GM15510 (cell line): ENCODE measurements around the gene SQOR.

Source experiments
- POLR2A ChIP-seq: IDR thresholded peaks from 3 replicates; pipeline ENCODE4 v1.6.1; 2011; ENCODE audit warnings: borderline replicate concordance; ENCODE audit not compliant: insufficient read length; ENCODE audit errors: extremely low read depth

SQOR gene

GRCh38 chr15:45646220-45646619 is 11.4 kb downstream of the SQOR start:
- no peak for TF ChIP-seq POLR2A

DNA sequence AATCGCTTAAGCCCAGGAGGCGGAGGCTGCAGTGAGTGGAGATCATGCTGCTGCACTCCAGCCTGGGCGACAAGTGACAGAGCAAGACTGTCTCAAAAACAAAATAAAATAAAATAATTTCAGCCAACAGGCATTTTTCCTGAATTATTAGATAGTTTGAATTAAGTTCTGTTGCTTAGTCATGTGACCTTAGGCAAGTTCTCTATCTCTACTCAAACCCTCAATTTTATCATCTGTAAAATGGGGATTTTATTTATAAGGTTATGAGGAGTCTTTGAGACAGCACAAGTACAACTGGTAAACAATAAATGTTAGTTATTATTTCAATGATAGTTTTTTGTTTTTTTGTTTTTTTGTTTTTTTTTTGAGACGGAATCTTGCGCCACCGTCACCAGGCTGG is 13.0 kb downstream of the SQOR start:
- no peak for TF ChIP-seq POLR2A

DNA sequence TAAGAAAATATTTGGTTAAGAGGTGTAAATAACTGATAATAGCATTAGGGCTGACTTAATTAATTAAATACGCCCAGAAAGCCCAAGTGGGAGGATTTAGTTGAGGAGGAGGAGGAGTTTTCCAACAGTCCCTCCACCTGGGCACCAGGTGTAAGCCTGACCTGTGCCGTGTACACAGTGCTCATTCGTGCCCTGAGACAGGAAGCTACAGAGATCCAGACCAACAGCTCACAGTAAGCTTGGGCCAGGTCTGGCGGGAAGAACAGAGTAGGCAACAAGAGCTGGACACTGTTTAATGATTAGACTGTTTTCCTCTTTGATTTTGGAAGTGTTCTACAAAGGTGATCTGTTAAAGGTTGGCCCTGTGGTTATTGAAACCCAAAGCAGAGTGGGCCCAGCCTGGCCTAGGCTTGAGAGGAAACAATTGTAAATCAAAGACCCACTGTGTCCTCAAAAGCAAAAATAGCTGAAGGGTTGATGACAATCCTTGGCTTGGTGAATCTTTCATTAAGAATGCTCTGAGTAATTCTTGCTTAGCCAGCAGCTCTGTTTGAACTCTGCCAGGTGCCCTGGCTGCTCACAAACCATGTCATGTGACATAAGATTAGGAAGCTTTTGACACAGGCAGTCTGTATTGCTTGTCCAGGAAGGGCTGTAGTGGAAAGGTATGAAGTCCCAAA is 13.8 kb downstream of the SQOR start:
- no peak for TF ChIP-seq POLR2A

DNA sequence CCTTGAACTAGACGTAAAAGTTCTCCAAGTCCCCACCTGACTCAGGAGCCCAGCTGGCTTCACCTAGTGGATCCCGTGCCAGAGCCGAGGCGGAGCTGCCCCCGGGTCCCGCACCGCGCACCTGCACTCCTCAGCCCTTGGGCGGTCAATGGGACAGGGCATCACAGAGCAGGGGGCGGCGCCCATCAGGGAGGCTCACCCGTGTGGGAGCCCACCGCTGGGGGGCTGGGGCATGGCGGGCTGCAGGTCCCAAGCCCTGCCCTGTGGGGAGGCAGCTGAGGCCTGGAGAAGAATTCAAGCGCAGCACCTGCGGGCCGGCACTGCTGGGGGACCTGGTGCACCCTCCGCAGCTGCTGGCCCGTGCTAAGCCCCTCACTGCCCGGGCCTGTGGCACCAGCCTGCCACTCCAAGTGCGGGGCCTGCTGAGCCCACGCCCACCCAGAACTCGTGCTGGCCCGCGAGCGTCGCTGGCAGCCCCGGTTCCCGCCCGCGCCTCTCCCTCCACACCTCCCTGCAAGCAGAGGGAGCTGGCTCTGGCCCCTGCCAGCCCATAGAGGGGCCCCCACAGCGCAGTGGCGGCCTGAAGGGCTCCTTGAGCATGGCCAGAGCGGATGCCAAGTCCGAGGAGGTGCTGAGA is 16.2 kb downstream of the SQOR start:
- no peak for TF ChIP-seq POLR2A

GRCh38 chr15:45653702-45654424 is 19.0 kb downstream of the SQOR start:
- no peak for TF ChIP-seq POLR2A

DNA sequence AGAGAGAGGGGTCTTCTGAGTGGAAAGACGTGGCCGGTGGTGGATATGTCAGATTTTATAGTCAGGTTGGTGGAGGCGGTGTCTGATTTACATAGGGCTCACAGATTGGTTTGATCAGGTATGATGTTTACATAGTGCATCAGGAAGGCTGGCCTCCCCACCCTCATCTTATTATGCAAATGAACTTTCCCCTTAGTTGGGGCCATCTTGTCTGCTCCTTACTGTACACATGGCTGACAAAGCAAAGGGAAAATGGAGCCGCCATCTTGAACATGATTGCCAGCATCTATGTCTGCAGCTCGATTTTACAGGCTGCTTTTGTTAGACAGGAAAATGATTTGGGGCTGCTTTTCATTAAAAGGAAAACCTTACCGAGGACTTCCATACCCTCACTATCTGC is 19.9 kb downstream of the SQOR start:
- TF ChIP-seq POLR2A: no peak

- TF ChIP-seq POLR2A: no peak
Observed at GRCh38 chr15:45657254-45657653, 22.4 kb downstream of the SQOR start.

GRCh38 chr15:45657764-45658545 is 23.1 kb downstream of the SQOR start:
- TF ChIP-seq POLR2A: no peak

DNA sequence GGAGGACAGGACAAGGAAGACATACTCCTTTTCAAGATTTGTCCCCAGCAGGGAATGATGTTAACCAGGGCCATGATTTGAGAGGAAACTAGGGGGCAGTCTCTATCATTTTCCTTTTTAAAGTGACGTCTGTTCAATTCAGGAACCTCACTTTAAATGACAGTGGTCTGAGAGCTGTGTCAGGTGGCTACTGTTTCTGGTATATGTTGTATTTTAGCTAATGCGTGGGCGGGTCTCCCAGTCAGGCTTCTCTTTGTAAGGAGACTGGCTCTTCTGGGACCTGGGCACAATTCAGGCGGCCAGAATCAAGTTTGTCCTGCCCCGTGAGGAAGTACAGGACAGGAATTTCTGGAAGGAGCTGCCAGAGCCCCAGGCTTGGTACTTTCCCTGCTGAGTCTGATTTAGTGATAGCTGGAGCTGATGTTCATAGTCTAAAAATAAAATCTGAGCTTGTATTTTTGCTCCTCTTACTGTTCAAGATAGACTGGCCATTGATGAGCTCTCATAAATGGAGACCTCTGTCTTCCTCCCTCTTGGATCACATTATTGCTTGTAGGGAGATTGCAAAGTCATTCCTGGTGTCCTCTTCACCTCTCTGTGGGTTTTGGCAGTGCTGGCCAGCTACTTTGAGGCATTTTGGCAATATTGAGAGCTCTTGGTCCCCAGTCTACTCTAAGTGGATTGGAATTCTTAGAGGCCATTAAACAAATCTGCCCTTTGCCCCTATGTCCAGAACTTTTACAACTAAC is 25.6 kb downstream of the SQOR start:
- TF ChIP-seq POLR2A: no peak

GRCh38 chr15:45662375-45662774 is 27.5 kb downstream of the SQOR start:
- no peak for TF ChIP-seq POLR2A

DNA sequence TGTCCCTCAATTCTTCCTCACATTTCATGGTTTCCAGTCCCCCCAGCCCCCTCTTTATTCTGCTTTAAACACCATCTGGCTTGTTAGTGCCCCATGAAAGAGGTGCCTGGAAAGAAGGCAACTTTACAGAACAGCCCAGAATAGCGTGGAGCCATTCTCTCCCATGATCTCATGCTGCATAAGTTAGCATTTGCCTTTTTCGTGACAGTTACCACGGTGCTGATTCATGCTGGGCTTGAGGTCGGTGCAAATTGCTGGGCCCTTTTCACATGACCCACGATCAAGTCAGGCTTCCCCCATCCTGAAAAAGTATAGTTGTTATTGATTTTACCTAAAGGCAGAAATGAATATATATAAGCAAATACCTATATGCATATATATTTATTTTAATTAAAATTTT is 29.6 kb downstream of the SQOR start:
- no peak for TF ChIP-seq POLR2A

DNA sequence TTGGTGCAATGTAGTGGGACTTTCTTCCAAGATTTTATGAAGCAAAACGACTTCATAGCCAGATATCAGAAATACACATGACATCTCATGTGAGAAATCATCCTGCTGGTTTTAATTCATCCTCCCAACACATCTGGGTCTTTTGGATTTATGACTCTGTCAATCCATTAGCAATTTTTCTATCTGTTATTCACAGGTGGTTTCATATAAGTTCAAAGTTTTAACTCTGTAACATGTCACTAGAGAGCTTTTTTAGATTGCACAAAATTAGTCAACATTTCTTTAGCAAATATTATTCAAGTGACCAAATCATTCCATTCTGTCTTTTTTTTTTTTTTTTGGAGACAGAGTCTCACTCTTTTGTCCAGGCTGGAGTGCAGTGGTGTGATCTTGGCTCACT is 30.4 kb downstream of the SQOR start:
- TF ChIP-seq POLR2A: no peak

DNA sequence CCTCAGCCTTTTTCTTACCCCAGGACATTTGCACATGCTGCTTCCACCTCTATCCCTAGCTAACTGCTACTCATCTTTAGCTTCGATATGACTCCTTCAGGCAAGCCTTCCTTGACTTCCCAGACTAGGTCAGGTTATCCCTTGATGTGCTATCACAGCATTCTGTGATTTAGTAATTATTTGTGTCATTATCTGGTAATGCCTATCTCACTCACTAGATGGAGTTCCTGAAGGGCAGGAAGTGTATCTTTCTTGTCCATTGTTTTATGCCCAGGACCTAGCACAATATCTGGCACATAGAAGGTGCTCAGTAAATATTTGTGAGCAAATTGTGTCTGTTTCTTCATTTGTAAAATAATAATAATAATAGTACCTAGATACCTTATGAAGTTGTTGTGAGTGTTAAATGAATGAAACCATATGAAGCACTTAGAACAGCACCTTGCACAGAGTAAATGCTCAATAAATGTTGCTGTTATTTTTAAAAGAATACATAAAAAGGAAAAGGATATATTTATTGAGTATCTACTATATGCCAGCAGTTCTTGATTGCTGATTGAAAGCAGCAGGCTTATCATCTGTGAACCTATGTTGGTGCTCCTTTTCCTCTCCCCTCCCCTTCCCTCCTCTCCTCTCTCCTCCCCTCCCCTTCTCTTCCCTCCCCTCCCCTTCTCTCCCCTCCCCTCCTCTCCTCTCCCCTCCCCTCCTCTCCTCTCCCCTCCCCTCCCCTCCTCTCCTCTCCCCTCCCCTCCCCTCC is 31.5 kb downstream of the SQOR start:
- no peak for TF ChIP-seq POLR2A

GRCh38 chr15:45667002-45667401 is 32.2 kb downstream of the SQOR start:
- no peak for TF ChIP-seq POLR2A

DNA sequence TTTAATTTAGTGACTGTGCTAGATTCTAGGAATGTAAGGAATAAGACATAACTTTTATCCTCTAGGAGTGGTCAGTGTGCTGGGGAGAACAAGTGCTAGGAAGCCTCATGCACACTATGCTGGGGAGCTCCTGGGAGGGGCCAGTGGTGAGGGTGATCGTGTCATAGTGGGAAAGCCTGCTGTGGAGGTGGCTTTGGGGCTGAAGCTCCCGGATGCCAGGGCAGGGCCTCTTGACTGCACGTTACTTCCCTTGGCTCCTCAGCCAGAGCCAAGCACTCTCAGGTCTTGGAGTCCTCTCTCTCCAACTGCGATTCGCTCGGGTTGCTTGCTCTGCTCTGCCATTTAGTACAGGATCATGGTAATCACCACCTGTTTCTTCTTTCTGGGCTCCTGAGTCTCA is 33.6 kb downstream of the SQOR start:
- no peak for TF ChIP-seq POLR2A

DNA sequence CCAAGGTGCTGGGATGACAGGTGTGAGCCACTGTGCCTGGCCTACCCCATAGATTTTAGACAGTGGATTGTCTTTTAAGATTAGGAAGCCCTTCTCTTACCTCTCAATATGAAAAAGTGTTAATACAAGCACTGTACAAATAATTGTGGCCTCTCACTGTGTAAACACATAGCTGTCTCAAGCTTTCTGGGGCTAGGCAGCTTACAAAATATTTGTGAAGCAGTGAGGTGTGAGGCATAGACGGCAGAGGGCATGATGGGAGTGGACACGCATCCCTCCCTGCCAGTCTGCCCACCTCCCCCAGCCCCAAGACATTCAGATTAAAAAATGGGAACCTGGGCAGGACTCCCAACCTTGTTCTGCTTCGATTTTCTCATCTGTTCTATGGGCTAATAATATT is 34.6 kb downstream of the SQOR start:
- TF ChIP-seq POLR2A: no peak
